ENCODE results near the gene JAM3. TPM values are rescaled to one million over a fixed set of nuclear protein-coding genes. Genes with fewer than 3 reads are reported as not detected.

The JAM3 gene
- total RNA-seq, 1 experiment from 2014 or later = 32.9 TPM

DNA sequence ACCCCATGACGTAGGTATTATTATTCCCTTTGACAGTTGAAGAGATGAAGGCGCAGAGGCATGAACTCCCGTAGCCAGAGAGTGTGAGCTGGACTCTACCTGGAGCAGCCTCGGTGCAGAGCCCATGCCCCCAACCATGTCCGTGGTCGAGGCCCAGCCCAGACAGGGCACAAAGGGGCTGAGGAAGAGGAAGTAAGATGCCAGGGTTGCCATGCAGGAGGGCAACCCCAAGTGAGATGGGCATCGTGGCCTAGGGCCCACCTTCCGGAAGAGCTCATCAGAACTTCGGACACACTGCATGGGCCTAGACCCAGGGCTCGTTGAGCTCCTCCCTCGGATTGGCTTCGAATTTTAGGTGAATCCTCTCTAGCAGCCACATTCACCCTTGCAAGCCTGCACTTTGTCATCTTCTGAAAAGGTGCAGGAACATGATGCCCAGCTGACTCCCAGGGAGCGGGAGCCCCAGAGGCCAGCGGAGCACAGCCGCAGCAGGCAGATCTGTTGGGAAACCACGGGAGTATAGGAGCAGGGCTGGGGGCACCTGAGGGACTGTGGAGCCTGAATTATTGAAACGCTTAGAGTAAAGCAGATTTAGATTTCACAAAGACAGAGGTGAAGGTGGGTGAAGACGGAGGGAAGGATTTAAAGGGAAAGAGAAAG lies 29.0 kb upstream of the JAM3 start:
- Mint-ChIP-seq H3K27me3 (ENCODE audit: low read depth) (no peaks in the 10 kb centered on the region; the same call in 1 of the 2 replicates), H3K9me3 (no peaks in the 10 kb centered on the region), H3K27ac (peak overlapping the region; percentile 81; the same call in 1 of the 2 replicates), H3K4me1 (peaks cover 34% of the 10 kb centered on the region), H3K36me3 (no peaks in the 10 kb centered on the region; the same call in 1 of the 2 replicates), H3K4me3 (no peak overlapping the region)
- no peak for DNase-seq (ENCODE audit: low spot score)
- TF ChIP-seq, protein P1, sequence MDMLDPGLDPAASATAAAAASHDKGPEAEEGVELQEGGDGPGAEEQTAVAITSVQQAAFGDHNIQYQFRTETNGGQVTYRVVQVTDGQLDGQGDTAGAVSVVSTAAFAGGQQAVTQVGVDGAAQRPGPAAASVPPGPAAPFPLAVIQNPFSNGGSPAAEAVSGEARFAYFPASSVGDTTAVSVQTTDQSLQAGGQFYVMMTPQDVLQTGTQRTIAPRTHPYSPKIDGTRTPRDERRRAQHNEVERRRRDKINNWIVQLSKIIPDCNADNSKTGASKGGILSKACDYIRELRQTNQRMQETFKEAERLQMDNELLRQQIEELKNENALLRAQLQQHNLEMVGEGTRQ (CRISPR knock-in tag; IDR thresholded peaks at IDR 0.05) = no peak
- TF ChIP-seq OVOL2 (CRISPR knock-in tag; IDR thresholded peaks at IDR 0.05; ENCODE audit: borderline replicate concordance) = no peak
- TF ChIP-seq, protein P2, sequence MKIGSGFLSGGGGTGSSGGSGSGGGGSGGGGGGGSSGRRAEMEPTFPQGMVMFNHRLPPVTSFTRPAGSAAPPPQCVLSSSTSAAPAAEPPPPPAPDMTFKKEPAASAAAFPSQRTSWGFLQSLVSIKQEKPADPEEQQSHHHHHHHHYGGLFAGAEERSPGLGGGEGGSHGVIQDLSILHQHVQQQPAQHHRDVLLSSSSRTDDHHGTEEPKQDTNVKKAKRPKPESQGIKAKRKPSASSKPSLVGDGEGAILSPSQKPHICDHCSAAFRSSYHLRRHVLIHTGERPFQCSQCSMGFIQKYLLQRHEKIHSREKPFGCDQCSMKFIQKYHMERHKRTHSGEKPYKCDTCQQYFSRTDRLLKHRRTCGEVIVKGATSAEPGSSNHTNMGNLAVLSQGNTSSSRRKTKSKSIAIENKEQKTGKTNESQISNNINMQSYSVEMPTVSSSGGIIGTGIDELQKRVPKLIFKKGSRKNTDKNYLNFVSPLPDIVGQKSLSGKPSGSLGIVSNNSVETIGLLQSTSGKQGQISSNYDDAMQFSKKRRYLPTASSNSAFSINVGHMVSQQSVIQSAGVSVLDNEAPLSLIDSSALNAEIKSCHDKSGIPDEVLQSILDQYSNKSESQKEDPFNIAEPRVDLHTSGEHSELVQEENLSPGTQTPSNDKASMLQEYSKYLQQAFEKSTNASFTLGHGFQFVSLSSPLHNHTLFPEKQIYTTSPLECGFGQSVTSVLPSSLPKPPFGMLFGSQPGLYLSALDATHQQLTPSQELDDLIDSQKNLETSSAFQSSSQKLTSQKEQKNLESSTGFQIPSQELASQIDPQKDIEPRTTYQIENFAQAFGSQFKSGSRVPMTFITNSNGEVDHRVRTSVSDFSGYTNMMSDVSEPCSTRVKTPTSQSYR (CRISPR knock-in tag; IDR thresholded peaks at IDR 0.05) = no peak
- TF ChIP-seq, protein P3, sequence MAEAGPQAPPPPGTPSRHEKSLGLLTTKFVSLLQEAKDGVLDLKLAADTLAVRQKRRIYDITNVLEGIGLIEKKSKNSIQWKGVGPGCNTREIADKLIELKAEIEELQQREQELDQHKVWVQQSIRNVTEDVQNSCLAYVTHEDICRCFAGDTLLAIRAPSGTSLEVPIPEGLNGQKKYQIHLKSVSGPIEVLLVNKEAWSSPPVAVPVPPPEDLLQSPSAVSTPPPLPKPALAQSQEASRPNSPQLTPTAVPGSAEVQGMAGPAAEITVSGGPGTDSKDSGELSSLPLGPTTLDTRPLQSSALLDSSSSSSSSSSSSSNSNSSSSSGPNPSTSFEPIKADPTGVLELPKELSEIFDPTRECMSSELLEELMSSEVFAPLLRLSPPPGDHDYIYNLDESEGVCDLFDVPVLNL (CRISPR knock-in tag; IDR thresholded peaks at IDR 0.05; ENCODE audit: borderline replicate concordance, low read depth) = no peak
- TF ChIP-seq GTF2I (CRISPR knock-in tag; conservative IDR thresholded peaks at IDR 0.05) = no peak
- no peak for TF ChIP-seq JAZF1 (CRISPR knock-in tag; IDR thresholded peaks at IDR 0.05)
- TF ChIP-seq, protein P4, sequence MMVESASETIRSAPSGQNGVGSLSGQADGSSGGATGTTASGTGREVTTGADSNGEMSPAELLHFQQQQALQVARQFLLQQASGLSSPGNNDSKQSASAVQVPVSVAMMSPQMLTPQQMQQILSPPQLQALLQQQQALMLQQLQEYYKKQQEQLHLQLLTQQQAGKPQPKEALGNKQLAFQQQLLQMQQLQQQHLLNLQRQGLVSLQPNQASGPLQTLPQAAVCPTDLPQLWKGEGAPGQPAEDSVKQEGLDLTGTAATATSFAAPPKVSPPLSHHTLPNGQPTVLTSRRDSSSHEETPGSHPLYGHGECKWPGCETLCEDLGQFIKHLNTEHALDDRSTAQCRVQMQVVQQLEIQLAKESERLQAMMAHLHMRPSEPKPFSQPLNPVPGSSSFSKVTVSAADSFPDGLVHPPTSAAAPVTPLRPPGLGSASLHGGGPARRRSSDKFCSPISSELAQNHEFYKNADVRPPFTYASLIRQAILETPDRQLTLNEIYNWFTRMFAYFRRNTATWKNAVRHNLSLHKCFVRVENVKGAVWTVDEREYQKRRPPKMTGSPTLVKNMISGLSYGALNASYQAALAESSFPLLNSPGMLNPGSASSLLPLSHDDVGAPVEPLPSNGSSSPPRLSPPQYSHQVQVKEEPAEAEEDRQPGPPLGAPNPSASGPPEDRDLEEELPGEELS (CRISPR knock-in tag; IDR thresholded peaks at IDR 0.05) = no peak
- TF ChIP-seq NR1H2 (CRISPR knock-in tag; IDR thresholded peaks at IDR 0.05) = no peak
- no peak for TF ChIP-seq ELF4 (CRISPR knock-in tag; IDR thresholded peaks at IDR 0.05; ENCODE audit: low read depth)
- TF ChIP-seq IRF2 (CRISPR knock-in tag; IDR thresholded peaks at IDR 0.05; ENCODE audit: borderline replicate concordance, low read depth) = no peak
- no peak for TF ChIP-seq FOXJ3 (CRISPR knock-in tag; IDR thresholded peaks at IDR 0.05; ENCODE audit: borderline replicate concordance)
- no peak for TF ChIP-seq ZNF121 (CRISPR knock-in tag; IDR thresholded peaks at IDR 0.05)
- no peak for TF ChIP-seq SMAD3 (CRISPR knock-in tag; IDR thresholded peaks at IDR 0.05; ENCODE audit: borderline replicate concordance)
- no peak for TF ChIP-seq GRHL2 (CRISPR knock-in tag; IDR thresholded peaks at IDR 0.05; ENCODE audit: insufficient replicate concordance, severe bottlenecking)
- ATAC-seq = no peak
- ChIA-PET POLR2A (no interaction called here), CTCF (interaction anchor here (0.7 to 9.7 kb wide), 5 partner anchors 9 to 112 kb away, joined by 3 to 125 read pairs (median 7); no protein-coding TSS in a partner anchor)

DNA sequence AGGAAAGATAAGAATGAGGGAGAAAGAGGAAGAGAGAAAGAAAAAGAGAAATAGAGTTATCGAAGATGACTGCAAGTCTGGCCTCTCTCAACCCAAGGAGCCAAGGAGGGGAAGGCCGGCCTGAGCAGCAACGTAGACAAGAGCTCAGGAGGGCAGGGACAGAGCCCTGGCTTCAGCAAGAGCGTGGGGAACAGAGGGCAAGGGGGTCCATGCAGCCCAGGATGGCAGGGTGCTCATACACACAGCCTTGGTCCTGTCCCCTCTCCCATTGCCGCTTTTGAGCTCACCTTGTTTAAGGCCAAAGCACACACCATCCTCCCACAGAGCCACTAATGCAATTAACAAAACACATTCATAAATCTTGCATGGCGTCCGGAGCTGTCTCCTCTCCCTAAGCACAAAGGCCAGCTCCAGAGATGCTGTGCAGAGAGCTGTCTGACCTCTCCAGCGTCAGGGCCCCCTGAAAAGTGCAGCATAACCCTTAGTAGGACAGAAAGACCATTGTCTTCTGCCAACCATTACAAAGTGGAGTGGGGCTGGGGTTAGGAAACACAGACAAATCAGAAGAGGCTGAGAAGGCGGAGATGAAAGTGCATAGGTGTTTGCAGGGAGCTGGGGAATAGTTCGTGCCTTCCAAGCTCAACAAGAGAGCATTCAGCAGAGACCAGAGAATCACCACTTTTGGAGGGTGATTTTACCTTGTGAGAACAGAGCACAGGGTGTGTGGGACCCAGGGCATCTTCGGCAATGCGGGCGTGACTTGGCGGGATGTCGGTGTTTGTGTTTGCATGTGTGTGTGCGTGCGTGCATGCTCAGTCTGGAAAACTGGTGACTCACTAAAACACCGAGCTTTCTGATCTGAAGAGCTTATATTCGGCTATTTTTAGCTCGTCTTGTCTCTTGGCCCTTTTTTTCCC lies 28.2 kb upstream of the JAM3 start:
- Mint-ChIP-seq H3K9me3 (no peaks in the 10 kb centered on the region), H3K4me1 (peaks cover 28% of the 10 kb centered on the region), H3K27ac (peak overlapping the region; percentile 81; the same call in 1 of the 2 replicates), H3K27me3 (ENCODE audit: low read depth) (no peaks in the 10 kb centered on the region; the same call in 1 of the 2 replicates), H3K36me3 (no peaks in the 10 kb centered on the region; the same call in 1 of the 2 replicates), H3K4me3 (no peak overlapping the region)
- CTCF ChIA-PET = interaction anchor here (0.7 to 9.7 kb wide), 6 partner anchors 10 to 113 kb away, joined by 3 to 125 read pairs (median 7); no protein-coding TSS in a partner anchor
- no peak for ATAC-seq
- POLR2A ChIA-PET = interaction anchor here (0.6 kb wide), 1 partner anchor 39 kb away, joined by 3 read pairs; no protein-coding TSS in a partner anchor
- no peak for DNase-seq (ENCODE audit: low spot score)
- TF ChIP-seq, protein P2 (CRISPR knock-in tag; IDR thresholded peaks at IDR 0.05) = no peak
- TF ChIP-seq ZNF121 (CRISPR knock-in tag; IDR thresholded peaks at IDR 0.05) = no peak
- TF ChIP-seq, protein P5, sequence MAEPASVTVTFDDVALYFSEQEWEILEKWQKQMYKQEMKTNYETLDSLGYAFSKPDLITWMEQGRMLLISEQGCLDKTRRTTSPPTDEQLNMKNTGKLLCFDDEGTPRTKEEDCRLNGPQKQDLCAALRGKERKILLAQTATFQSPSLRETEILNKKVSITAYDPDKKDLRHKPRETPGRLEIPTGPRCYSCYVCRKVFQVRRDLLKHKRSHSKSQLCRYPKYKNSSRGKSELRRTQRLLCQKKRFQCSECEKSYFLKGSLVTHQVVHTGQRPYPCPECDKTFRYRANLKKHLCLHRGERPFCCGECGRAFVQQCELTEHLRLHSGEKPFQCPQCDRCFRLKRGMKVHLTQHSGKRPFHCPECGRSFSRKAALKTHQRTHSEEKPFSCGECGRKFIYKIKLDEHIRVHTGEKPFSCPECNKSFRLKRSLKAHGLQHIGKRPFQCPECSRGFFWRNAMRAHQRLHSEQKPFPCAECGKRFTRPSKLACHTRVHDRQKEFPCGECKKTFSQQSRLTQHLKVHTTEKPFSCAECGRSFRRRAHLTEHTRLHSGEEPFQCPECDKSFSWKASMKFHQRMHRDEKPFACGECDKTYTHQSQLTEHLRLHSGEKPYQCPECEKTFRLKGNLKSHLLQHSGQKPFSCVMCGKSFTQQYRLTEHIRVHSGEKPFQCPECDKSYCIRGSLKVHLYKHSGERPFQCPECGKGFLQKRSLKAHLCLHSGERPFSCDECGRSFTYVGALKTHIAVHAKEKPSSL (CRISPR knock-in tag; conservative IDR thresholded peaks at IDR 0.05) = no peak
- no peak for TF ChIP-seq GTF2I (CRISPR knock-in tag; conservative IDR thresholded peaks at IDR 0.05)
- TF ChIP-seq, protein P6, sequence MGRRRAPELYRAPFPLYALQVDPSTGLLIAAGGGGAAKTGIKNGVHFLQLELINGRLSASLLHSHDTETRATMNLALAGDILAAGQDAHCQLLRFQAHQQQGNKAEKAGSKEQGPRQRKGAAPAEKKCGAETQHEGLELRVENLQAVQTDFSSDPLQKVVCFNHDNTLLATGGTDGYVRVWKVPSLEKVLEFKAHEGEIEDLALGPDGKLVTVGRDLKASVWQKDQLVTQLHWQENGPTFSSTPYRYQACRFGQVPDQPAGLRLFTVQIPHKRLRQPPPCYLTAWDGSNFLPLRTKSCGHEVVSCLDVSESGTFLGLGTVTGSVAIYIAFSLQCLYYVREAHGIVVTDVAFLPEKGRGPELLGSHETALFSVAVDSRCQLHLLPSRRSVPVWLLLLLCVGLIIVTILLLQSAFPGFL (CRISPR knock-in tag; IDR thresholded peaks at IDR 0.05; ENCODE audit: borderline replicate concordance) = no peak
- no peak for TF ChIP-seq SOX15 (CRISPR knock-in tag; IDR thresholded peaks at IDR 0.05)

All from WTC11 (cell line).